Activated T-helper 2 cell treated with anti-CD3 and anti-CD28 coated beads, Interferon-gamma antibody, Interleukin-2, Interleukin-4, amounts not matched to agents 10 μg/mL and 5 μg/mL and 100 μg/mL, durations not matched to agents 14 hours and 24 hours and 36 hours (primary cell): ENCODE data around the gene THYN1. TPM values are rescaled to one million over a fixed set of nuclear protein-coding genes. Genes with fewer than 3 reads are reported as not detected.
A peak's percentile ranks its signal among the peaks of the same experiment; 100 is the strongest.
"Not testable (repeated sequence)": the region's sequence is repeated elsewhere in the genome, so short reads cannot be mapped to it uniquely, and the experiment has no call there.

Source experiments
- DNase-seq: peaks from one replicate; pipeline ENCODE4 v3.0.0; 2021; ENCODE audit warnings: low spot score
- H3K27ac Mint-ChIP-seq: one replicate; pipeline ENCODE4 v1.8.0; 2021; ENCODE audit warnings: mixed read lengths
- H3K27me3 Mint-ChIP-seq: one replicate; pipeline ENCODE4 v1.8.0; 2021; ENCODE audit warnings: low read depth, mixed read lengths
- H3K36me3 Mint-ChIP-seq: one replicate; pipeline ENCODE4 v1.8.0; 2021; ENCODE audit warnings: low read depth, mixed read lengths
- H3K4me1 Mint-ChIP-seq: one replicate; pipeline ENCODE4 v1.8.0; 2021; ENCODE audit warnings: low read depth, mixed read lengths
- H3K4me3 Mint-ChIP-seq: one replicate; pipeline ENCODE4 v1.8.0; 2021; ENCODE audit warnings: low read depth, mild to moderate bottlenecking, moderate library complexity, mixed read lengths
- H3K9me3 Mint-ChIP-seq: one replicate; pipeline ENCODE4 v1.8.0; 2021; ENCODE audit warnings: mixed read lengths
- intact Hi-C: fragments of 100-400 bp; cut with micrococcal nuclease; formaldehyde crosslinking; loops from one replicate; pipeline ENCODE4 v1.15.1; 2023
- total RNA-seq: library from RNA; stranded (reverse); gene quantifications from 2 replicates; pipeline ENCODE4 v1.2.3, GENCODE V29; 2022

The THYN1 gene
- total RNA-seq, 1 donor from 2014 or later, result 60.8 TPM

DNA sequence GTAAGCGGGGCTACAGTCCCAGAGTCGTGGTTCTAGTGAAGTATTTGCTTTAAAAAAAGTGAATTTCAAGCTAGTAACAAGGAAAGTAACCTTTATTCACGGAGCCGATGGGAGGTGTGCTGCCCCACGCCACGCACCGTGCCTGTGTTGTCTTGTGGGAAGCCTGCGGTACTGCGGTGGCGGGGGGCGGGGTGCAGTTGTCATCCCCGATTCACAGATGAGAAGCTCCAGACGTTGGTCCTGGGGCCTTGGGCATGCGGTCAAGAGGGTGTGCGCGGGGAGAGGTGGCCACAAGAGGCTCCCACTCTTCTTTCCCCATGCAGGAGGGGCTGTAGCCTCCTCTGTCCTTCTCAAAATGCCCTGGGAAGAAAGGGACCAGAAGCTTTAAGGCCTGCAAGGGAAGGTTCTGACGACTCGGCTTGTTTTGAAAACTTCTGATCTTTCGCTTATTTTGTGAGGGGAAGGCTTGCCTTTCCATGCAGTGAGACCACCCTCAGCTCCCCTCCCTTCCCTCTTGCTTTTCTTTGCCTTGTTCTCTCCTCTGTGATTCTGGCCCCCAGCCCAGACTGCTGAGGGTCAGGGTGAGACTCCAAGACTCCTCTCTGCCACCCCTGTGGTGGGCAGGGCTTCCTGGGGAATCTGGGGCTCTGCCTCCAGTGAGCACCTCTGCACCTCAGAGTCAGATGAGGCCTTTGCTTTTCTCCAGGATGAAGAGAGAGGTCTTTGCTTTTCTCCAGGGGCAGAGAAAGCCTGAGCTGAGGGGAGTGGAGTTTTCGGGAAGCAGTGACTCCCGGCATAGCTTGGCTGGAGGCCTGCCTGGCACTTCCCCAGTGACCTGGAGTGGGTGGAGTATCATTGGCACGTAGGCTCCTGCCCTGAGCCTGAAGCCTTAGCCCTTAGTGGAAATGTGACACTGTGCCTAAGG, 29.2 kb upstream of the THYN1 start:
- DNase-seq, result peak; percentile 4
- Mint-ChIP-seq H3K9me3 (peaks cover 5% of the 10 kb centered on the region), H3K4me3 (no peak overlapping the region), H3K27me3 (no peaks in the 10 kb centered on the region), H3K27ac (no peak overlapping the region), H3K36me3 (peaks cover 40% of the 10 kb centered on the region), H3K4me1 (peaks cover 14% of the 10 kb centered on the region)
- intact Hi-C loops, result no loop called here

GRCh38 chr11:134281635-134282034, 28.5 kb upstream of the THYN1 start:
- not testable (repeated sequence) for H3K27me3 Mint-ChIP-seq

GRCh38 chr11:134278356-134278755, 25.2 kb upstream of the THYN1 start:
- intact Hi-C loops, result no loop called here
- Mint-ChIP-seq H3K4me3 (no peak overlapping the region), H3K9me3 (peaks cover 5% of the 10 kb centered on the region), H3K36me3 (peaks cover 33% of the 10 kb centered on the region), H3K4me1 (peaks cover 35% of the 10 kb centered on the region), H3K27me3 (peaks cover 2% of the 10 kb centered on the region), H3K27ac (no peak overlapping the region)
- no peak for DNase-seq

More at GRCh38 chr11:134281635-134282034, 28.5 kb upstream of the THYN1 start:
- intact Hi-C loops, DNase-seq, H3K9me3 Mint-ChIP-seq, H3K27ac Mint-ChIP-seq, H3K4me3 Mint-ChIP-seq: not testable (repeated sequence)
- H3K4me1 Mint-ChIP-seq, result peaks cover 17% of the 10 kb centered on the region
- peaks cover 43% of the 10 kb centered on the region for H3K36me3 Mint-ChIP-seq

GRCh38 chr11:134277183-134278001, 24.2 kb upstream of the THYN1 start:
- DNase-seq, result no peak
- peak overlapping the region; percentile 79 for H3K27ac Mint-ChIP-seq

GRCh38 chr11:134276396-134277182, 23.4 kb upstream of the THYN1 start:
- intact Hi-C loops, result loop anchor here (1.0 to 2.0 kb wide), 2 partner anchors 52 to 350 kb away; partner anchors contain the start of gene VPS26B
- Mint-ChIP-seq H3K9me3 (peaks cover 5% of the 10 kb centered on the region), H3K4me1 (peaks cover 48% of the 10 kb centered on the region), H3K36me3 (peaks cover 41% of the 10 kb centered on the region), H3K27me3 (peaks cover 2% of the 10 kb centered on the region), H3K27ac (peak overlapping the region; percentile 96), H3K4me3 (peak overlapping the region; percentile 87)
- no peak for DNase-seq

More at GRCh38 chr11:134277183-134278001, 24.2 kb upstream of the THYN1 start:
- Mint-ChIP-seq H3K36me3 (peaks cover 39% of the 10 kb centered on the region), H3K27me3 (peaks cover 2% of the 10 kb centered on the region), H3K4me3 (peak overlapping the region; percentile 87), H3K9me3 (peaks cover 5% of the 10 kb centered on the region), H3K4me1 (peaks cover 44% of the 10 kb centered on the region)
- intact Hi-C loops, result loop anchor here (2.0 kb wide), 1 partner anchor 351 kb away; no protein-coding TSS in a partner anchor

GRCh38 chr11:134275534-134276395, 22.6 kb upstream of the THYN1 start, which contains the start of gene GLB1L3:
Gene GLB1L3, plus strand, starts transcription at chr11:134276379. Its CDS starts 362 bp downstream, at chr11:134276741.
- peak within 1 kb of the TSS; percentile 87 for H3K4me3 Mint-ChIP-seq
- H3K36me3 Mint-ChIP-seq, result peaks cover 37% of the 10 kb centered on the region
- peak within 1 kb of the TSS; percentile 96 for H3K27ac Mint-ChIP-seq
- H3K9me3 Mint-ChIP-seq, result peaks cover 5% of the 10 kb centered on the region
- peaks cover 2% of the 10 kb centered on the region for H3K27me3 Mint-ChIP-seq
- intact Hi-C loops, result loop anchor here (1.0 to 2.0 kb wide), 4 partner anchors 22 to 349 kb away; partner anchors contain the start of genes ACAD8, GLB1L2, THYN1 and VPS26B
- peak; percentile 82 for DNase-seq
- H3K4me1 Mint-ChIP-seq, result peaks cover 56% of the 10 kb centered on the region

DNA sequence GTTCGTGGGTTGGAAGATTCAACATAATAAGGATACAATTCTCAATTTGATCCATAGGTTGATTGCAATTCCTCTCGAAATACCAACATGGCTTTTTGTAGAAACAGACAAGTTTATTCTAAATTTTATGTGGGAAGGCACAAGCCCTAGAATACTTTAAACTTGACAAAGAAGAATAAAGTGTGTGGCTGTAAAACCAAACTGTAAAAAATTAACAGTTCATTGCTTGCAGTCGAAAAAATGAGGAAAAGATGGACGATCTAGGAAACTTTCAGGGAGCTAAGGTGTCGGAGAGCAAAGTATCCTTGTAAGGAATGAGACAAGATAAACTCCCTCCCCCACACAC, 22.0 kb upstream of the THYN1 start:
- intact Hi-C loops, result loop anchor here (1.0 kb wide), 2 partner anchors 22 to 56 kb away; partner anchors contain the start of genes ACAD8, GLB1L2 and THYN1
- peaks cover 2% of the 10 kb centered on the region for H3K27me3 Mint-ChIP-seq
- peak overlapping the region; percentile 87 for H3K4me3 Mint-ChIP-seq
- DNase-seq, result no peak
- peaks cover 31% of the 10 kb centered on the region for H3K36me3 Mint-ChIP-seq
- H3K27ac Mint-ChIP-seq, result peak overlapping the region; percentile 96
- H3K9me3 Mint-ChIP-seq, result peaks cover 5% of the 10 kb centered on the region
- peaks cover 58% of the 10 kb centered on the region for H3K4me1 Mint-ChIP-seq

DNA sequence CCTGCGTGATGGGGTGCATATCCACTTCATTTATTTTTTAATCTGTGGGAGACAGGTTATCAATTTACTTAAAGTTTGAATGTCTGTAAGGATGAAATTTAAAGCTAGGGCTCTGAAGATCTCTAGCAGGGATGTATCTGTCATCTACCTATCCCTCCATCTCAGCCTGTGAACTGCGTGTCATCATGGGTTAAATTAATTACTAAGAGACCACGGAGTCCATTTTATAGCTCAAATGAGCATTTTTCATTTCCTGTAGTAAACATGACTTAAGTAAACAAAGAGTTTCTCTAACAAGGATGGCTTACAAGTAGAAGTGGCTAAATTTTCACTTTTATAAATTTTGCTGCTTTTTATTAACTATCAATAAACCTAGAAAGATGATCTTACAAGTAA, 20.2 kb upstream of the THYN1 start:
- Mint-ChIP-seq H3K4me3 (peak overlapping the region; percentile 24), H3K9me3 (peaks cover 1% of the 10 kb centered on the region), H3K36me3 (peaks cover 15% of the 10 kb centered on the region), H3K27me3 (peaks cover 2% of the 10 kb centered on the region), H3K27ac (no peak overlapping the region), H3K4me1 (peaks cover 58% of the 10 kb centered on the region)
- DNase-seq, result no peak
- intact Hi-C loops, result no loop called here

GRCh38 chr11:134272381-134273316, 19.5 kb upstream of the THYN1 start:
- H3K4me1 Mint-ChIP-seq, result peaks cover 62% of the 10 kb centered on the region
- H3K4me3 Mint-ChIP-seq, result peak overlapping the region; percentile 24
- no peaks in the 10 kb centered on the region for H3K9me3 Mint-ChIP-seq
- DNase-seq, result no peak
- intact Hi-C loops, result no loop called here
- H3K27me3 Mint-ChIP-seq, result peaks cover 2% of the 10 kb centered on the region
- H3K27ac Mint-ChIP-seq, result peak overlapping the region; percentile 42
- H3K36me3 Mint-ChIP-seq, result peaks cover 13% of the 10 kb centered on the region

- no peaks in the 10 kb centered on the region for H3K9me3 Mint-ChIP-seq
- peaks cover 59% of the 10 kb centered on the region for H3K4me1 Mint-ChIP-seq
- no peak overlapping the region for H3K27ac Mint-ChIP-seq
- no peak for DNase-seq
- no peaks in the 10 kb centered on the region for H3K27me3 Mint-ChIP-seq
- no peak overlapping the region for H3K4me3 Mint-ChIP-seq
- H3K36me3 Mint-ChIP-seq, result peaks cover 10% of the 10 kb centered on the region
- intact Hi-C loops, result no loop called here
These were observed 18.8 kb upstream of the THYN1 start for GRCh38 chr11:134271978-134272377.
